ENCODE data around the gene PCP4L1. TPM values are rescaled to one million over a fixed set of nuclear protein-coding genes. Genes with fewer than 3 reads are reported as not detected.

PCP4L1 gene
- total RNA-seq, 2 experiments from 2014 or later: 0.22 TPM; not detected in 1

Small RNA genes lying within 50 kb of the gene (microRNA-seq; reads per million reads assigned to microRNA genes)
- not detected for gene MIR5187 (ENCODE audit: borderline microRNAs expressed, borderline number of aligned reads, borderline replicate concordance)

Other genes starting within 250 kb of the PCP4L1 start
- 10 to 100 TPM; 21.3 to 25.3 TPM for gene F11R, start 237.6 kb upstream of the PCP4L1 start, total RNA-seq
- 10 to 100 TPM; 70.2 to 77.7 TPM for gene TSTD1, start 219.8 kb upstream of the PCP4L1 start, total RNA-seq
- 10 to 100 TPM; 43.4 to 43.7 TPM for gene USF1, start 212.8 kb upstream of the PCP4L1 start, total RNA-seq
- 100 to 1,000 TPM; 171 to 178 TPM for gene ARHGAP30, start 188.9 kb upstream of the PCP4L1 start, total RNA-seq
- gene NECTIN4, start 169.2 kb upstream of the PCP4L1 start, total RNA-seq: under 1 TPM in 1 of 2 experiments, not detected in 1; 0.05 TPM
- 1 to 10 TPM; 1.2 to 1.6 TPM for gene KLHDC9, start 160.4 kb upstream of the PCP4L1 start, total RNA-seq
- gene PFDN2, start 140.7 kb upstream of the PCP4L1 start, total RNA-seq: 100 to 1,000 TPM; 152 to 155 TPM
- 10 to 100 TPM; 65.2 to 66.5 TPM for gene NIT1, start 140.6 kb upstream of the PCP4L1 start, total RNA-seq
- gene DEDD, start 126.1 kb upstream of the PCP4L1 start, total RNA-seq: 10 to 100 TPM; 35.0 to 40.2 TPM
- 10 to 100 TPM; 87.7 to 91.0 TPM for gene UFC1, start 104.8 kb upstream of the PCP4L1 start, total RNA-seq
- 10 to 100 TPM; 25.4 to 28.6 TPM for gene USP21, start 99.2 kb upstream of the PCP4L1 start, total RNA-seq
- 10 to 100 TPM; 27.0 to 30.7 TPM for gene PPOX, start 92.3 kb upstream of the PCP4L1 start, total RNA-seq
- gene B4GALT3, start 81.2 kb upstream of the PCP4L1 start, total RNA-seq: 10 to 100 TPM; 46.3 to 50.9 TPM
- 1 to 10 TPM; 2.3 to 3.0 TPM for gene ADAMTS4, start 59.7 kb upstream of the PCP4L1 start, total RNA-seq
- 100 to 1,000 TPM in 1 of 2 experiments, 10 to 100 TPM in 1; 98.3 to 103 TPM for gene NDUFS2, start 56.4 kb upstream of the PCP4L1 start, total RNA-seq
- gene FCER1G, start 43.5 kb upstream of the PCP4L1 start, total RNA-seq: 1 to 10 TPM in 1 of 2 experiments, under 1 TPM in 1; 0.99 to 2.0 TPM
- not detected for gene APOA2, start 35.1 kb upstream of the PCP4L1 start, total RNA-seq
- gene TOMM40L, start 32.7 kb upstream of the PCP4L1 start, total RNA-seq: 10 to 100 TPM; 14.8 to 15.4 TPM
- gene NR1I3, start 20.5 kb upstream of the PCP4L1 start, total RNA-seq: not detected
- 1 to 10 TPM; 3.7 to 5.8 TPM for gene MPZ, start 51.2 kb downstream of the PCP4L1 start, total RNA-seq
- 100 to 1,000 TPM; 212 to 215 TPM for gene SDHC, start 55.6 kb downstream of the PCP4L1 start, total RNA-seq
- gene CFAP126, start 109.1 kb downstream of the PCP4L1 start, total RNA-seq: under 1 TPM in 1 of 2 experiments, not detected in 1; 0.29 TPM
- under 1 TPM in 1 of 2 experiments, not detected in 1; 0.14 TPM for gene FCGR2A, start 246.7 kb downstream of the PCP4L1 start, total RNA-seq

Data from activated CD4-positive, alpha-beta memory T cell treated with anti-CD3 and anti-CD28 coated beads for 36 hours (primary cell).